PC-9 (cell line): ENCODE results near the gene MLIP.

Experiments
- EZH2 ChIP-seq: fragments of 200-600 bp; sonication (generic); IDR thresholded peaks from 2 replicates; pipeline ENCODE4 v1.8.0; 2017; ENCODE audit warnings: antibody characterized with exemption, low read depth
- TF ChIP-seq, protein P1 (sequence below): fragments of 200-600 bp; sonication (generic); conservative IDR thresholded peaks from 2 replicates; pipeline ENCODE4 v1.6.1; 2017; ENCODE audit warnings: mixed run types, antibody characterized with exemption, mild to moderate bottlenecking, moderate library complexity

GRCh38 chr6:54206510-54206909 lies 95.3 kb downstream of the MLIP start:
- TF ChIP-seq, protein P1, sequence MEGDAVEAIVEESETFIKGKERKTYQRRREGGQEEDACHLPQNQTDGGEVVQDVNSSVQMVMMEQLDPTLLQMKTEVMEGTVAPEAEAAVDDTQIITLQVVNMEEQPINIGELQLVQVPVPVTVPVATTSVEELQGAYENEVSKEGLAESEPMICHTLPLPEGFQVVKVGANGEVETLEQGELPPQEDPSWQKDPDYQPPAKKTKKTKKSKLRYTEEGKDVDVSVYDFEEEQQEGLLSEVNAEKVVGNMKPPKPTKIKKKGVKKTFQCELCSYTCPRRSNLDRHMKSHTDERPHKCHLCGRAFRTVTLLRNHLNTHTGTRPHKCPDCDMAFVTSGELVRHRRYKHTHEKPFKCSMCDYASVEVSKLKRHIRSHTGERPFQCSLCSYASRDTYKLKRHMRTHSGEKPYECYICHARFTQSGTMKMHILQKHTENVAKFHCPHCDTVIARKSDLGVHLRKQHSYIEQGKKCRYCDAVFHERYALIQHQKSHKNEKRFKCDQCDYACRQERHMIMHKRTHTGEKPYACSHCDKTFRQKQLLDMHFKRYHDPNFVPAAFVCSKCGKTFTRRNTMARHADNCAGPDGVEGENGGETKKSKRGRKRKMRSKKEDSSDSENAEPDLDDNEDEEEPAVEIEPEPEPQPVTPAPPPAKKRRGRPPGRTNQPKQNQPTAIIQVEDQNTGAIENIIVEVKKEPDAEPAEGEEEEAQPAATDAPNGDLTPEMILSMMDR: no peak
- TF ChIP-seq EZH2: no peak
